Esophagus muscularis mucosa (tissue), 4 donors: ENCODE results near the gene PIM1. TPM values are rescaled to one million over a fixed set of nuclear protein-coding genes. Genes with fewer than 3 reads are reported as not detected.

Experiments used
- DNase-seq: peaks from one replicate; pipeline ENCODE4 v3.0.0-alpha.2; 2017; ENCODE audit errors: extremely low spot score
- H3K27ac ChIP-seq, 4 donors: fragments of 200-600 bp; sonication (generic); replicated peaks in 1 of 4; 1 replicate in 3 of 4; 2 replicates in 1 of 4; pipeline ENCODE4 v1.5.1; 2016 to 2019; ENCODE audit warnings: mild to moderate bottlenecking in 1 of 4
- H3K27me3 ChIP-seq, 4 donors: fragments of 200-600 bp; sonication (generic); one replicate each; pipeline versions ENCODE4 v1.5.1 to v1.6.0; 2016 to 2019
- H3K36me3 ChIP-seq, 4 donors: fragments of 200-600 bp; sonication (generic); one replicate each; pipeline ENCODE4 v1.5.1; 2016 to 2019
- H3K4me1 ChIP-seq, 4 donors: fragments of 200-600 bp; sonication (generic); one replicate each; pipeline ENCODE4 v1.5.1; 2016 to 2019
- H3K4me3 ChIP-seq, 4 donors: fragments of 200-600 bp; sonication (generic); 1 replicate in 2 of 4; 2 replicates in 2 of 4; pipeline ENCODE4 v1.5.1; 2016 to 2019; ENCODE audit warnings: mild to moderate bottlenecking in 4 of 4, moderate library complexity in 1 of 4
- H3K9me3 ChIP-seq, 4 donors: fragments of 200-600 bp; sonication (generic); 1 replicate in 3 of 4; 2 replicates in 1 of 4; pipeline ENCODE4 v1.5.1; 2016 to 2019
- CTCF ChIP-seq, 3 experiments: fragments of 200-600 bp in 2 of 3; fragments of 450-650 bp in 1 of 3; sonication (generic) in 2 of 3; IDR thresholded peaks; one replicate each; pipeline ENCODE4 v1.5.1; 2017 to 2019; ENCODE audit warnings: antibody characterized with exemption in 3 of 3, mild to moderate bottlenecking in 2 of 3, moderate library complexity in 1 of 3
- EP300 ChIP-seq: sonication (generic); formaldehyde crosslinking; IDR thresholded peaks from one replicate; pipeline ENCODE4 v1.6.1; 2017; ENCODE audit warnings: antibody characterized with exemption
- POLR2A ChIP-seq: fragments of 450-650 bp; IDR thresholded peaks from one replicate; pipeline ENCODE4 v1.6.1; 2017; ENCODE audit warnings: antibody characterized with exemption, moderate library complexity, mild to moderate bottlenecking, low read depth
- POLR2AphosphoS5 ChIP-seq, 2 donors: sonication (generic); formaldehyde crosslinking; IDR thresholded peaks; one replicate each; pipeline ENCODE4 v1.6.1; 2017; ENCODE audit warnings: antibody characterized with exemption in 2 of 2
- WGBS: methylation state at CpG from one replicate; pipeline ENCODE4 v1.1.5; 2018; 5-methylcytosine and 5-hydroxymethylcytosine counted together
- intact Hi-C: fragments of 100-400 bp; cut with DNase I; formaldehyde crosslinking; loops from one replicate; pipeline ENCODE4 v1.15.1; 2023
- total RNA-seq, 4 donors: library from RNA; depleted of rRNA; stranded (reverse); fragments of >200 nt; gene quantifications; one replicate each; pipeline versions ENCODE4 v1.1.0 to v1.2.1, GENCODE V29; 2016

PIM1 gene
- total RNA-seq, 4 donors from 2014 or later = 26.0 to 176 (median 26.5) TPM

GRCh38 chr6:37221585-37222124, 51.7 kb downstream of the PIM1 start:
- TF ChIP-seq EP300 (no peak), POLR2A (no peak), POLR2AphosphoS5 (IDR thresholded peaks at IDR 0.05) (no peak), CTCF (IDR thresholded peaks at IDR 0.05) (no peak)
- Histone ChIP-seq H3K4me1 (peaks cover 0 to 16% (median 13%) of the 10 kb centered on the region in 4 donors), H3K27ac (peak overlapping the region in 2 of 4 donors; percentile 10 to 19), H3K4me3 (peak overlapping the region; percentile 55 to 68 (median 60)), H3K36me3 (no peaks in the 10 kb centered on the region), H3K27me3 (no peaks in the 10 kb centered on the region), H3K9me3 (no peaks in the 10 kb centered on the region)
- no peak for DNase-seq
- 61% methylated on average over 6 of the region's 6 CpGs for WGBS
- intact Hi-C loops = no loop called here

- Histone ChIP-seq H3K27ac (peak overlapping the region in 3 of 4 donors; percentile 10 to 20 (median 19)), H3K9me3 (no peaks in the 10 kb centered on the region), H3K4me3 (peak overlapping the region; percentile 55 to 68 (median 60)), H3K27me3 (no peaks in the 10 kb centered on the region), H3K4me1 (peaks cover 0 to 16% (median 13%) of the 10 kb centered on the region in 4 donors), H3K36me3 (no peaks in the 10 kb centered on the region)
- TF ChIP-seq EP300 (no peak), CTCF (IDR thresholded peaks at IDR 0.05) (no peak), POLR2AphosphoS5 (IDR thresholded peaks at IDR 0.05) (peak; percentile 19 to 24), POLR2A (no peak)
- intact Hi-C loops = no loop called here
- no peak for DNase-seq
- WGBS = 3% methylated on average over 13 of the region's 39 CpGs
Observed at GRCh38 chr6:37222125-37222967, 52.4 kb downstream of the PIM1 start.

- intact Hi-C loops = no loop called here
- H3K9me3 ChIP-seq = no peaks in the 10 kb centered on the region
Observed at GRCh38 chr6:37222992-37223391, 53.0 kb downstream of the PIM1 start.

More at GRCh38 chr6:37222992-37223391, 53.0 kb downstream of the PIM1 start:
- TF ChIP-seq POLR2A (no peak), CTCF (IDR thresholded peaks at IDR 0.05) (no peak), EP300 (no peak), POLR2AphosphoS5 (IDR thresholded peaks at IDR 0.05) (no peak)
- Histone ChIP-seq H3K4me3 (peak overlapping the region; percentile 55 to 68 (median 60)), H3K4me1 (peaks cover 0 to 16% (median 13%) of the 10 kb centered on the region in 4 donors), H3K27me3 (no peaks in the 10 kb centered on the region), H3K36me3 (no peaks in the 10 kb centered on the region), H3K27ac (peak overlapping the region in 1 of 4 donors; percentile 10)
- DNase-seq = no peak

Other genes with a start within 250 kb of the PIM1 start
- 10 to 100 TPM; 44.8 to 64.3 (median 56.9) TPM for gene PI16, start 215.4 kb upstream of the PIM1 start, total RNA-seq
- gene MTCH1, start 184.0 kb upstream of the PIM1 start, total RNA-seq = 100 to 1,000 TPM; 205 to 258 (median 232) TPM
- gene FGD2, start 164.5 kb upstream of the PIM1 start, total RNA-seq = 10 to 100 TPM; 13.9 to 23.1 (median 19.3) TPM
- 10 to 100 TPM in 1 of 4 donors, 1 to 10 TPM in 3; 7.3 to 10.2 (median 8.6) TPM for gene TBC1D22B, start 87.6 kb downstream of the PIM1 start, total RNA-seq
- under 1 TPM in 3 of 4 donors, not detected in 1; 0.26 to 0.99 (median 0.57) TPM for gene TMEM217, start 88.0 kb downstream of the PIM1 start, total RNA-seq
- gene RNF8, start 183.8 kb downstream of the PIM1 start, total RNA-seq = 10 to 100 TPM; 14.7 to 19.9 (median 18.3) TPM